Suprapubic skin (tissue), 4 donors: ENCODE results near the gene CYP2R1. TPM values are rescaled to one million over a fixed set of nuclear protein-coding genes. Genes with fewer than 3 reads are reported as not detected.

Source experiments
- DNase-seq, 2 donors: peaks; one replicate each; pipeline ENCODE4 v3.0.0-alpha.2; 2019; ENCODE audit warnings: low spot score in 2 of 2
- H3K27ac ChIP-seq: fragments of 200-600 bp; sonication (generic); one replicate; pipeline ENCODE4 v1.5.1; 2019
- H3K27me3 ChIP-seq: fragments of 200-600 bp; sonication (generic); one replicate; pipeline ENCODE4 v1.5.1; 2019
- H3K36me3 ChIP-seq: fragments of 200-600 bp; sonication (generic); one replicate; pipeline ENCODE4 v1.5.1; 2019
- H3K4me1 ChIP-seq: fragments of 200-600 bp; sonication (generic); one replicate; pipeline ENCODE4 v1.5.1; 2019
- H3K4me3 ChIP-seq: fragments of 200-600 bp; sonication (generic); one replicate; pipeline ENCODE4 v1.5.1; 2019; ENCODE audit warnings: mild to moderate bottlenecking
- H3K9me3 ChIP-seq: fragments of 200-600 bp; sonication (generic); one replicate; pipeline ENCODE4 v1.5.1; 2019
- EP300 ChIP-seq: sonication (generic); formaldehyde crosslinking; IDR thresholded peaks from one replicate; pipeline ENCODE4 v1.6.1; 2017; ENCODE audit warnings: antibody characterized with exemption
- POLR2A ChIP-seq, 2 donors: fragments of 450-650 bp; IDR thresholded peaks; one replicate each; pipeline ENCODE4 v1.6.1; 2017; ENCODE audit warnings: antibody characterized with exemption in 2 of 2, mild to moderate bottlenecking in 2 of 2, moderate library complexity in 2 of 2
- POLR2AphosphoS5 ChIP-seq, 3 donors: sonication (generic); formaldehyde crosslinking; IDR thresholded peaks; one replicate each; pipeline ENCODE4 v1.6.1; 2017; ENCODE audit warnings: antibody characterized with exemption in 3 of 3
- WGBS: methylation state at CpG from one replicate; pipeline ENCODE4 v1.1.5; 2018; 5-methylcytosine and 5-hydroxymethylcytosine counted together
- total RNA-seq, 4 donors: library from RNA; depleted of rRNA; stranded (reverse); fragments of >200 nt; gene quantifications; one replicate each; pipeline ENCODE4 v1.1.0, GENCODE V29; 2016
- TF ChIP-seq, protein P1 (sequence below), 2 donors: fragments of 200-600 bp in 1 of 2; fragments of 450-650 bp in 1 of 2; sonication (generic) in 1 of 2; IDR thresholded peaks; one replicate each; pipeline ENCODE4 v1.5.1; 2016 to 2019; ENCODE audit warnings: antibody characterized with exemption in 2 of 2, mild to moderate bottlenecking in 1 of 2, moderate library complexity in 1 of 2

CYP2R1 gene
- total RNA-seq, 4 donors from 2014 or later = 14.0 to 41.3 (median 20.6) TPM

DNA sequence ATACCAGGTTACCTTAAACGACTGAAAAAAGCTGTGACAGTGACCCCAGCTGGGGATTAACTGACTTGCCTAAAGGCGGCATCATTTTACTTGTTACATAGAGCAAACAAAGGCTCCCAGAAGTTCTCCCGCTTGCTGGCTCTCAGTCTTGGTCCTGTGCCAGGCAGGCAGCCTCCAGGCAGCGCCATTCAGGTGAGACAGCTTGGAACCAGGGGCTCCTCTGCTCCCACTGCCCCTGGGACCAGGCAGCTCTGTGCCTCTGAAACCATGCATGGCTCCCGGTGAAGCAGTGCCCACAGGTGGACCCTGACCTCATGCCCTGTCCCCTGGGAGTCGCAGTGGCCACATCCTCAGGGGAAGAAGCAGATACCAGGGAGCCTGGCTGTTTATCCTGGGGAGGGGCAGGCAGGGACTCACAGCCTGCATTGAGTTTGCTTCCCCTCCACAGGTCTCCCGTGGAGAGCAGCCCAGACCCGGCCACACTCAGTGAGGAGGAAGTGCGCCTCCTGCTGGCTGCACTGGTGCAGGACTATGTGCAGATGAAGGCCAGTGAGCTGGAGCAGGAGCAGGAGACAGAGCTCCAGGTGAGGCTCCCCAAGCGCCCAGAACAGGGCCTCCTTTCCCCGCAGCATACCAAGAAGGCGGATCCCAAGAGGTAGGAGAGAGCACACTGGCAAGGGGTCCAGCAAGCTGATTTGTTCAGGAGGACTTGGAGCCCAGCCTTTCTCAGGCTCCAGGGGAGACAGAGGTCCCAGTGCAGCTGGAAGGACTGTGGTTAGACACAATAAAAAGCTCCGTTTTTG, 15.6 kb upstream of the CYP2R1 start:
- Histone ChIP-seq H3K27me3 (no peaks in the 10 kb centered on the region), H3K9me3 (no peaks in the 10 kb centered on the region), H3K27ac (no peak overlapping the region), H3K4me1 (peaks cover 22% of the 10 kb centered on the region), H3K36me3 (no peaks in the 10 kb centered on the region), H3K4me3 (no peak overlapping the region)
- DNase-seq = peak; percentile 85 to 88
- WGBS = 22% methylated on average over 8 of the region's 13 CpGs
- no peak for TF ChIP-seq POLR2AphosphoS5 (IDR thresholded peaks at IDR 0.05)
- TF ChIP-seq, protein P1, sequence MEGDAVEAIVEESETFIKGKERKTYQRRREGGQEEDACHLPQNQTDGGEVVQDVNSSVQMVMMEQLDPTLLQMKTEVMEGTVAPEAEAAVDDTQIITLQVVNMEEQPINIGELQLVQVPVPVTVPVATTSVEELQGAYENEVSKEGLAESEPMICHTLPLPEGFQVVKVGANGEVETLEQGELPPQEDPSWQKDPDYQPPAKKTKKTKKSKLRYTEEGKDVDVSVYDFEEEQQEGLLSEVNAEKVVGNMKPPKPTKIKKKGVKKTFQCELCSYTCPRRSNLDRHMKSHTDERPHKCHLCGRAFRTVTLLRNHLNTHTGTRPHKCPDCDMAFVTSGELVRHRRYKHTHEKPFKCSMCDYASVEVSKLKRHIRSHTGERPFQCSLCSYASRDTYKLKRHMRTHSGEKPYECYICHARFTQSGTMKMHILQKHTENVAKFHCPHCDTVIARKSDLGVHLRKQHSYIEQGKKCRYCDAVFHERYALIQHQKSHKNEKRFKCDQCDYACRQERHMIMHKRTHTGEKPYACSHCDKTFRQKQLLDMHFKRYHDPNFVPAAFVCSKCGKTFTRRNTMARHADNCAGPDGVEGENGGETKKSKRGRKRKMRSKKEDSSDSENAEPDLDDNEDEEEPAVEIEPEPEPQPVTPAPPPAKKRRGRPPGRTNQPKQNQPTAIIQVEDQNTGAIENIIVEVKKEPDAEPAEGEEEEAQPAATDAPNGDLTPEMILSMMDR (IDR thresholded peaks at IDR 0.05) = peak; percentile 17 to 62

DNA sequence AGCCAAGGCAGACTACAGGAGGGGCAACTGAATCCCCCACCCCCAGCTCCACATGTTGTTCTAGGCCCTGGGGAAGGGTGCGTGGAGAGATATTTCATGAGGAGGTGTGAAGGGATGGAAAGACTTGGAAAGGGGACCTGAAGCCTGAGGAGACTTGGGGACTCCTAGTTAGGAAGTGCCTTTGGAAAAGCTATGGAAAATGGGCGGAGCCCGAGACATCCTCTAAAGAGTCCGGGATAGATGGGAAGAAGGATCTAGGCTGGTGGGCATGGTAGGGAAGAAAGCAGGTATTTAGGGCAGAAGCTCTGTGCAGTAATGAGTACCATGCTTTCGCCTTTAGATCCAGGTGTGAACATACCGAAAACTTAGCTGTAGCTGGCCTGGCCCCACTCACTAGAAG, 15.0 kb upstream of the CYP2R1 start:
- DNase-seq = no peak
- no peak for TF ChIP-seq EP300
- TF ChIP-seq POLR2AphosphoS5 (IDR thresholded peaks at IDR 0.05) = no peak
- TF ChIP-seq, protein P1 (IDR thresholded peaks at IDR 0.05) = no peak
- TF ChIP-seq POLR2A (IDR thresholded peaks at IDR 0.05) = no peak
- H3K27me3 ChIP-seq = no peaks in the 10 kb centered on the region
- peaks cover 22% of the 10 kb centered on the region for H3K4me1 ChIP-seq
- no peak overlapping the region for H3K27ac ChIP-seq
- 84% methylated on average over 6 of the region's 6 CpGs for WGBS
- H3K4me3 ChIP-seq = no peak overlapping the region
- H3K36me3 ChIP-seq = no peaks in the 10 kb centered on the region
- no peaks in the 10 kb centered on the region for H3K9me3 ChIP-seq

DNA sequence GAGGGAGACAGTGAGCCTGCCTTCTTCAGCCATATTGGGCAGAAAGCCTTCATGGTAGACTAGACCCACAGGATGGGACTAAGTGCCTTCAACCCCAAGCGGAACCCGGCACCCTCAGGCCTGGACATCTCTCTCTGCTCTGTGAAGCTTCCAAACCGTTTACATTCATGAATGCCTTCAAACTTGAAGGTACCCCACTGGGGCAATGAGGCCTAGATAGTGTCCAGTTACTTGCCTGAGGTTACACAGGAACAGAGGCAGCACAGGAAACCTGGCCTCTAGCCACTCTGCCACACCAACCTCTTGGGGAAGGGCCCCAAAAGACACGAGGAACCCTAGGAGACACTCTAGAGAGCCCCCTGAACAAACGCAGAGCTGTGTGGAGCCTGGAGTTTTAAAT, 14.5 kb upstream of the CYP2R1 start:
- Histone ChIP-seq H3K9me3 (no peaks in the 10 kb centered on the region), H3K27me3 (no peaks in the 10 kb centered on the region), H3K4me1 (peaks cover 22% of the 10 kb centered on the region), H3K4me3 (no peak overlapping the region), H3K36me3 (no peaks in the 10 kb centered on the region), H3K27ac (no peak overlapping the region)
- TF ChIP-seq POLR2A (IDR thresholded peaks at IDR 0.05) (no peak), POLR2AphosphoS5 (IDR thresholded peaks at IDR 0.05) (no peak), EP300 (no peak)
- TF ChIP-seq, protein P1 (IDR thresholded peaks at IDR 0.05) = no peak
- WGBS = 70% methylated on average over 3 of the region's 5 CpGs
- DNase-seq = peak in 1 of 2 donors; percentile 53

DNA sequence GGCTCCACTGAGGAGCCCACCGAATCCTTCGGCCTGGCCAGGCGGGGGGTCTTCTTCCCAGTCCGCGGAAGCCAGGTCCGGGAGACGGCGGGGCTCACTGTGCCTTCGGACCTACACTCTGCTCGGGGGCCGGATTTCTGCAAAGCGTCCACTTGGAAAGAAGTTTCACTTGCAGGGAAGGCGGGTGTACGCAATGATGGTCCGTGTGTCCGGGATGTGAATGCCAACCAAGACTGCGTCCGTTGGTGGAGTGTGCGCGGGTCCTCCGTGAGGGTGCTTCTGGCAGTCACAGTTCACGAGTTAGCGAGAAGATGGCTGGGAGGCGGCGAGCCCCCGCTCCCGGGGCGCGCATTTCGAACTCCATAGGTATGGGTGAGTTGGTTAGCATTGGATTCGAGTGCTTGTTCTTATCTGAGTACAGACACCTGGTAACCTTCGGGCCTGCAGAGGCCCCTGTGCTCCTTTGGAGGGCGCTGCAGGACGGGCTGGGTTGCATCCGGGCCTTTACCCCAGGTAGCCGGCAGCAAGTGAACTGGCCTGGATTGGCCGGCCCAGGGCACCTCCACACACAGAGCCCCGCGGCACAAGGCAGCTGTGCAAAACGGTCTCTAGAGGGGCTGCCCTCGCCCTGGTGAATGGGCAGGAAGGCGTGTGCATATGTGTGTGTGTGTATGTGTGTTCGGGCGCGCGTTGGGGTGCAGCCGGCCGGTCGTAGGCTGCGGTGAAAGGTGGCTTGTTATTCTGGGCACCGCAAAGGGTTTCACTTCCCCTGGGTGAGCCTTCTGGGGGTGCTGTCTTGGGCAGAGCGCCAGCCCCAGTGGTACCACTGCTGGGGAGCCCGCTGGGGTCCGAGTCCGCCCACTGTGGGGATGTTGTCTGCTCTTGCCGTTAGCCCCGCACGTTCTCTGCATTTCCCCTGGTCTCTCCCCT, 13.3 kb upstream of the CYP2R1 start:
- H3K36me3 ChIP-seq = no peaks in the 10 kb centered on the region
- peak overlapping the region; percentile 58 for H3K4me3 ChIP-seq
- no peak for TF ChIP-seq EP300
- TF ChIP-seq POLR2AphosphoS5 (IDR thresholded peaks at IDR 0.05) = no peak
- TF ChIP-seq, protein P1 (IDR thresholded peaks at IDR 0.05) = peak in 1 of 2 donors; percentile 41
- no peak for TF ChIP-seq POLR2A (IDR thresholded peaks at IDR 0.05)
- H3K27ac ChIP-seq = no peak overlapping the region
- H3K9me3 ChIP-seq = no peaks in the 10 kb centered on the region
- DNase-seq = peak; percentile 68 to 80
- no peaks in the 10 kb centered on the region for H3K27me3 ChIP-seq
- peaks cover 22% of the 10 kb centered on the region for H3K4me1 ChIP-seq
- WGBS = 20% methylated on average over 17 of the region's 58 CpGs

DNA sequence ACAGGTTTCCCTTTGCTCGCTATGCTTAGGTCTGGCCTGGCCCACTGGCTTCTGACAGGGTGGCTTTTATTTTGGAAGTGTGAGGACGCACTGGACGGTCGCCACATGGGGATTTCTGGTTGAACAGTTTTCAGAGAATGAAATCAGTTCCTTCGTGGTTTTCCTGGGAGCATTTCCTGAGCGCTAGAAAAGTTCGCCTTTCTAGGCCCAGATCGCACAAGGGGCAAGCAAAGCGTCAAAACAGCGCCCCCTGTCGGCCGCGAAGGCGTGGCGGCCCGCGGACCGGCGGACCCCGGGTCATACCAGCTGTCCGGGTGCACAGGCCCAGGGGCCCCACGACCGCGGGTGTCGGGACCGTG, 12.7 kb upstream of the CYP2R1 start:
- peak overlapping the region; percentile 58 for H3K4me3 ChIP-seq
- H3K36me3 ChIP-seq = no peaks in the 10 kb centered on the region
- 11% methylated on average over 12 of the region's 26 CpGs for WGBS
- H3K27me3 ChIP-seq = no peaks in the 10 kb centered on the region
- no peak for TF ChIP-seq POLR2AphosphoS5 (IDR thresholded peaks at IDR 0.05)
- TF ChIP-seq POLR2A (IDR thresholded peaks at IDR 0.05) = no peak
- TF ChIP-seq, protein P1 (IDR thresholded peaks at IDR 0.05) = peak; percentile 57 to 84
- no peak for TF ChIP-seq EP300
- H3K9me3 ChIP-seq = no peaks in the 10 kb centered on the region
- DNase-seq = peak; percentile 84 to 88
- H3K4me1 ChIP-seq = peaks cover 22% of the 10 kb centered on the region
- H3K27ac ChIP-seq = no peak overlapping the region
